NCI-H446 treated with DMSO at 0.1 percent for 48 hours (cell line): ENCODE measurements around the gene GTF3C5.
"Not testable (repeated sequence)": the region's sequence is repeated elsewhere in the genome, so short reads cannot be mapped to it uniquely, and the experiment has no call there.

ENCODE experiments used
- DNase-seq: peaks from one replicate; lab custom pipeline; 2025; lab: John Stamatoyannopoulos, UW

GTF3C5 gene

GRCh38 chr9:132996526-132996925, 34.3 kb upstream of the GTF3C5 start:
- DNase-seq, result no peak

DNA sequence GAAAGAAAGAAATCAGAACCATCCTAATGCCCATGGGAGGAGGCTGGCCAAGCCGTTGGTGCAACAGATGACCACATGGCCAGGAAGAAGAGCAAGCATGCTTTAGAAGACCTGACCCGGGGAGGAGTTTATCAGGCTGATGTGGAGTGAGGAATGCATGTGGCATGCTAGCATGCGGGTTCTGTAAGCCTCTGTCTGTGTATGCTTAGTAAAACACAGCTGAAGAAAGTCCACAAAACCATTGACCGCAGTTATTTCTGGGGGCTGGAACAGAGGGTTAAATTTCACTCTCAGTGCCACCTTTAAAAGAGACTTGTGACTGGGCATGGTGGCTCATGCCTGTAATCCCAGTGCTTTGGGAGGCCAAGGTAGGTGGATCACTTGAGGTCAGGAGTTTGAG, 33.2 kb upstream of the GTF3C5 start:
- no peak for DNase-seq

DNA sequence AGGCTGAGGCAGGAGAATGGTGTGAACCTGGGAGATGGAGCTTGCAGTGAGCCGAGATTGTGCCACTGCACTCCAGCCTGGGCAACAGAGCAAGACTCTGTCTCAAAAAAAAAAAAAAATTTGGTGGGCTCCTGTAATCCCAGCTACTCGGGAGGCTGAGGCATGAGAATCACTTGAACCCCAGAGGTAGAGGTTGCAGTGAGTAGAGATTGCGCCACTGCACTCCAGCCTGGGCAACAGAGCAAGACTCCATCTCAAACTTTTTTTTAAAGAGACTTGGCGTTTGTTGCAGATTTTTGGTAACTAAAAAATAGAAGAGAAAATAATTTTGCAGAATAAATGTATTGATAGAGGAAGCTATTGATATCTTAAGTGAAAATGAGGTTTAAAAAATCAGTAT, 32.6 kb upstream of the GTF3C5 start:
- not testable (repeated sequence) for DNase-seq

GRCh38 chr9:132998831-132999635, 31.8 kb upstream of the GTF3C5 start:
- no peak for DNase-seq

DNA sequence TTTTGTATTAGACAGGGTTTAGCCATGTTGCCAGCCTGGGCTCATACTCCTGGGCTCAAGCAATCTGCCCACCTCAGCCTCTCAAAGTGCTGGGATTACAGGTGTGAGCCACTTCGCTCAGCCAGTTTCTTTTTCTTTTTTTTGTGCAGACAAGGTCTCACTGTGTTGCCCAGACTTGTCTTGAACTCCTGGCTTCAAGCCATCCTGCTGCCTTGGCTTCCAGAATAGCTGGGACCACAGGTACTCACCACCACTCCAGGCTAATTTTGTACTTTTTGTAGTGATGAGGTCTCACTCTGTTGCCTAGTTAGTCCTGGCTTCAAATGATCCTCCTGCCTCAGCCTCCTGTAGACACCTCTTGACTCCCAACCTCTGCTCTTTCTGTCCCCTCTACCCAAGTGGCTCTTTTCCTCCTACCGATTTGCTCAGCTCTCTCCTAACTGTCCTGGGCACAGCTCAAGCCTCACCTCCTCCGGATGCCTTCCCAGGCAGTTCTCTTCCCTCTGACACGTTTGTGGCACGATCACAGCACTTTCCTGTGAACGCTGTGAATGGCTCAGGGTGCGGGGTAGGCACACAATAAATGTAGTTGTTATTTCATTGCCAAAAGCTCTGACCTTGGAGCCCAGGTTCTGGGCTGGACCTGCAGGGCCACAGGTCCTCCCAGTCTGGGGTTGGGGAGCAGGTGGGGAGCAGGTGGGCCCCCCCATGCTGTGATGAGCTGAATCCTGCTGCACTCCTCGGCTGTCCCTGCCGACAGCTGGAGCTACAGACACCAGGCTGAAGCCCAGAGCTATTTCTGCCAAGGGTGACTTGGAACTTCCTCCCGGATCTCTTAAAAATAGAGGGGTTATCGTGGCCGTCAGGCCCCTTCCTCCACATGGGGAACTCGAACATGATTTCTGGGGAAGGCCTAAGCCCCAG, 28.4 kb upstream of the GTF3C5 start:
- no peak for DNase-seq

DNA sequence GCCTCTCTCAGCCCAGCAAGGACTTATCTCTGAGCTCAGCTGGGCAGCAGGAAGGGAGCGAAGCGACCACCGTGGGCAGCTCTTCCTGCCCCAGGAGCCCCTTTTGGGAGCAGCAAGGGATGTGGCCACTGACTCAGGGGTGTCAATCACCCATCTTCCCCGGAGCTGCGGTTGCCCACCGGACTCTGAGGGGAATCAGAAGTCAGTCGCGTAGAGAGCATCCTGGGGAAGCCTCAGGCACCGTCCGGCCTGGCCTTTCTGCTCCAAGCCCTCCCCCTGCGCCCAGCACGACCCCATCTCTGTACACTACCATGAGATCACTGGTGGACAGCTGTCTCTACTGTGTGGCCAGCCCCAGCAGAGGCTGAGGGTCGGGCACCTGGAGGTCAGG, 27.7 kb upstream of the GTF3C5 start:
- no peak for DNase-seq

GRCh38 chr9:133003671-133004090, 27.1 kb upstream of the GTF3C5 start:
- no peak for DNase-seq

DNA sequence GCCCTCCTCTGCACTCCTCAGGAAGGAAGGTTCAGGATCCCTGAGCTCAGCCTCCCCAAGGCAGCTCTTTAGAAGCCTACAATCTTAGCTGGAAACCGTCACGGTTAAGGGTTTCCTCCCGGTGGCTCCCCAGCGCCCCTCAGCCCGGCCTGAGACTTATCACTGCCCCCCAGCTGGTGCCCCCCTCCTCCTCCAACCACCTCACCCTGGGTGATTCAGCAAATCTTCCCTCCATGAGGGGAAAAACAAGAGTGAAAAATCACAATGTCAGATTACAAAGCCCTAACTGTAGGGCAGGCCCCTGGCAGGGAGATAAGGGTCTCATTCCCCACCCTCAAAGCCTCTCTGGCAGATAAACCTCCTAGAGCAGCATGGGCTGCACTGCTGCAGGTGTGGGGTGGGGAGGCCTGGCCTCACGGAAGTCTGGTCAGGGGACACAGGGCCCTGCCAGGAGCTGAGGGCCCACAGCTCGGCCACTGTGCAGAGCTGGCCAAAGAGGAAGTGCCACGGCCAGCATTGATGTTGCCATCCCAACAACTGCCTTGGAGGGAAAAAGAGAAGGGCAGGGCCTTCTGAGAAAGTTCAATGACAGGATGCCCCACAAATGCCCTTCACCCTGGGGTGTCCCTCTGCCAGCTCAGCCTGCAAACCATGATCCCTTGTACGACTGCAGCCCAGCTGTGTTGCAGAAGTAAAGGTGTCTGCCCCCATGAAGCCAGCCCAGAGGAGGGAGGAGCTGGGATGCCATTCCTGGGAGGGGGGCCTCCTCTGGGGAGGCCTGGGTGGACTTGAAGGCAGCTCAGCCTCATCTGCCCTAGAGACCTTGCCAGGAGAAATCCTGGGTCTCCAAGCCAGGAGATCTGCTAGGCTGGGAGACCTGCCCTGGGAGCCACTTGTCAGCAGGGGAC, 26.5 kb upstream of the GTF3C5 start:
- DNase-seq, result no peak

- DNase-seq, result no peak
Measured at GRCh38 chr9:133004999-133005760, 25.6 kb upstream of the GTF3C5 start.

DNA sequence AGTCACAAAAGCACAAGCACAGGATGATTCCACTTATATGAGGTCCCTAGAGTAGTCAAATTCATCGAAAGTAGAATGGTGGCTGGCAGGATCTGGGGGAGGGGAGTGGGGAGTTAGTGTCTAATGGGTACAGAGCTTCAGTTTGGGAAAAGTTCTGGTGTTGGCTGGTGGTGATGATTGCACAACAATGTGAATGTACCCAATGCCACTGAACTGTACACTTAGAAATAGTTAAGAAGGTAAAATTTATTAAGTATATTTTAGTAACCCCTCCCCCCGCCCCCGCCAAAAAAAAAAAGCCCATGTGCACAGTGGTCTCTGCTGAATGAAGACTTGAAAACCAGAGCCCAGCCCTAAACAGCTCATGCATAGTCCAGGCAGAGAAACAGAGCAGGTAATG, 24.8 kb upstream of the GTF3C5 start:
- no peak for DNase-seq

DNA sequence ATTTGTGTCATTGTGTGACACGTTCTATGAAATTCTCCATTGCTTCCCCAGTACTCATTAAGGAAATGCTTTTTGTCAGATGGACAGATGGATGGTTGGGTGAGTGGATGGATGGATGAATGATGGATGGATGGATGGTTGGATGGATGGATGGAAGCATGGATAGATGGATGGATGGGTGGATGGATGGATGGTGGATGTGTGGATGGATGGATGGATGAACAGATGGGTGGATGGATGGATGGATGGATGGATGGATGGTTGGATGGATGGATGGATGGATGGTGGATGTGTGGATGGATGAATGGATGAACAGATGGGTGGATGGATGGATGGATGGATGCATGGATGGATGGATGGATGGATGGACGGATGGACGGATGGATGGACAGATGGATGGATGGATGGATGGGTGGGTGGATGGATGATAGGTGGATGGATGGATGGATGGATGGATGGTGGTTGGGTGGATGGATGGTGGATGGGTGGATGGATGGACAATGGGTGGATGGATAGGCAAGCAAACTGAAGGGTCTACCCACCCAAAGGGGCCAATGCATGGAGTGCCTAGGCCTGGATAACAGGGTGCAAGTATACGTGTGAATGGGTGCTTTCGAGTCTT, 24.0 kb upstream of the GTF3C5 start:
- no peak for DNase-seq

DNA sequence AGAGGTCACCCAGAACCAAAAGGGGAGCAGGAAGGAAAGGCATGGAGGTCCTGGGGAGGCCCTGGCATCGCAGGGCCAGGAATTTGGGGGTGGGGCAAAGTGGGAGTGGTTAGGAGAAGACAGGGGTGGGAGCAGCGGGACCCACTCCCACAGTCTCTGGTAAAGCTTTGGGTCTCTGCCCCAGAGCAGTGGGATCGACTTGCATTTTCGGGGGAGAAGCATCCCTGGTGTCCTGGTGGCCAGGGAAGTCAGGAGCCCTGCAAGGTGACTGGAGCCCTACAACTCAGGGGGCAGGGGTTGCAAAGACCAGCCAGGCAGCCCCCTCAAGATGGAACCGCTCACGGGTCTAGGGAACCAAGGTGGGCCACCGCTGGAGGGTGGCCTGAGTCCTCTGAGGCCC, 22.4 kb upstream of the GTF3C5 start:
- DNase-seq, result no peak

DNA sequence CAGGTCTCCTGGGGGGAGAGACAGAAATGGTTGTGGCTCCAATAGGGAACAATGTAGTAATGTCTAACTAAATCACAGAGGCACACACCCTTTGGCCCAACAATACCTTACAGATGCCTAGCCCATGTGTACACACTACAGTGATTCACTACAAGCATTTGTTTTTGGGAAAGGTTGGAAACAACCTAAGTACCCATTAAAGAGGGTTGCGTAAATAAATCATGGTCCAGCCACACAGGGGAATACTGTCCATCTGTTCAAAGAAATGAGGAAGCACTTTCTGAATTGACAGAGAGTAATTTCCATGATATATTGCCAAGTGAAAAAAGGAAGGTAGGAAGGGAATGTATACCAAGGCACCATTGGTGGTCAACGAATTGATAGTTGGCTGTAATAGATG, 22.0 kb upstream of the GTF3C5 start:
- no peak for DNase-seq

- DNase-seq, result no peak
Measured at GRCh38 chr9:133009906-133010582, 20.8 kb upstream of the GTF3C5 start.

- no peak for DNase-seq
Measured at GRCh38 chr9:133014696-133015095, 16.1 kb upstream of the GTF3C5 start.

GRCh38 chr9:133023117-133023890, 7.5 kb upstream of the GTF3C5 start:
- no peak for DNase-seq

- no peak for DNase-seq
Measured at GRCh38 chr9:133026426-133026825, 4.4 kb upstream of the GTF3C5 start.

DNA sequence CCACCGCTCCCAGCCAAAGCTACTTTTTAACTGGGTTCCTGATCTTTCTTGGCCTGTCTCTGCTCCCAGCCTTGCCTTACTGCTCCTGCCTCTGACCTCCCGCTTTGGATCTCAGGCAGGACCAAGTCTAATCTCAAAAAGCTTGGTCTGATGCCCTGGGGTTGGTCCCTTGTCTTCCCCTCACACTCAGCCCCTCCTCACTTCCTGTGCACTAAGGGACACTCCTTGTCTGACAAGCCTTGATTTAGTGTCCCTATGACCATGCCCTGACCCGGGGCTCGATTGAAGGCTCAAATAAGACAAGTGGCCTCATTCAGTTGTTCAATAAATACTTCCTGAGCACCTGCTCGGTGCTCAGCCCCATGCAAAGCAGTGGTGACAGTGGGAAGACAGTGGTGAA, 3.7 kb upstream of the GTF3C5 start:
- no peak for DNase-seq

DNA sequence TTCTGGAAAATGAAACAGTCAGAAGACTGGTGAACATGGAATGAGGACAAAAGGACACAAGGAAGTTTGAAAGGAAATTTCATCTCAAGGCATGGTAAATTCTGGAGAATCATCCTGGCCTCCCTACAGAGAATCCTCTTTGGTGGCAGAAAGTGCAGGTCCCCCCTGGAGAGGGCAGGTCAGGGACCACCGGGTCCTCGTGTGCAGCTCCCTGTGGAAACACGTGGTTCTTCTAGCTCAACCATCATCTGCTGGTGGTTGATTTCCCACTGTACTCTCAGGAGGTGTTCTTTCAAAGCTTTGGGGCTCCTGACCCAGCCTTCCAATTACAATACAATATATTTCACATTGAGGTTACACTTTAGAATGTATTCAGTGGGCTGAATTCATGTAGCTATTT, 2.6 kb upstream of the GTF3C5 start:
- no peak for DNase-seq

DNA sequence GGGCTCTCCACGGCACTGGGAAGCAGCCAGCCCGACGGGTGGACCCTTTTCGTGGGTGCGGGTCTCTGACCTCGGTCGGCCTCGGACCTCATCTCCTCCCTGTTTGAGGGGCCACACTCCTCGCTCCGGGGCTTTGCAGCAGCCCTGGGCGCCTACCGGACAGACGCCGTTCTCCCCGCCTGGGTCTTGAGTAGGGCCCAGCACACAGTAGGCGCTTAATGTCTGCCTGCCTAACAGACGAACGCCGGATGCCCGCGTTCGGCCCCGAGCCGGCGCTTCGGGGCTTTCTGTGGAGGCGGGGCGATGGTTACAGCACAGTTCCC, 842 bp upstream of the GTF3C5 start:
- DNase-seq, result no peak
